OCI-LY3 (cell line): Measurements from ENCODE around the gene SELENOO.

ENCODE experiments used
- EZH2phosphoT487 ChIP-seq: fragments of 200-600 bp; shearing (Covaris generic); IDR thresholded peaks from 2 replicates; pipeline ENCODE4 v1.6.1; 2018; ENCODE audit warnings: antibody characterized with exemption, mixed run types, low read depth
- TF ChIP-seq, protein P1 (sequence below): fragments of 200-600, 300-600 bp; sonication (generic); IDR thresholded peaks from 2 replicates; pipeline ENCODE4 v1.5.1; 2014; ENCODE audit warnings: antibody characterized with exemption, low read length, low read depth

DNA sequence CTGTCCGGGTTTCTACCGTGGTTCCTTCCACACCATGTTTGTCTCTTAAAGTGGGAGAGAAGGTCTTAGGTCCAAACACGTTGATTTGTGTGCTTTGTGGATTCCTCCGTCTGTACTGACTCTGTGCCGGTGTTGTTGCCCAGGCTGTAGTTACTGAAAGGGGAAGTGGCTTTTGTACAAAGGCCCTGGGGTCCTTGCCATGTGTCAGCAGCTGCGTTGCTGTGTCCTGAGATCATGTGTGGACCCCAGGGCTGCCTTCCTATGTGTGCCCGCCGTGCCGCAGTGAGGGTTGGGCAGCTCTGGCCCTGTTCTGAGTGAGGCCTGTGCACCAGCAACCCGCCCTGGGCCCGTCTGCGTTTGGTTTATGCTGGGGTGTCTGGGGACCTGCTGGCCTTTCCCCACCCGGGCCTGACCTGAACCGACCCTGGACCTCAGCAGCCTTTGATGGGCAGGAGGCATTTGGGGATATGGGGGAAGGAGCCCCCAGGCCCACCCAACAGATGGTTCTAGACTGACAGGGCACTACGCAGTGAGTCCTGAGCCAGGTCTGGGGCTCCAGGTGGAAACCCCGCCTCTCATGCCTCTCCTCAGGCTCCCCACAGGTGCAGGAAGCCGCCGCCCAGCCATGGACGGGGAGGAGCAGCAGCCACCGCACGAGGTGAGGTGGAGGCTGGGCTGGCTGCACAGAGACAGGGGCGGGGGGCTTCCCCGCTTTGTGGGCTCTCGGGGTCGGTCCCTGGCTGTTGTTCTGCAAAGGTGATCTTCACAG lies 8.2 kb upstream of the SELENOO start:
- TF ChIP-seq, protein P1, sequence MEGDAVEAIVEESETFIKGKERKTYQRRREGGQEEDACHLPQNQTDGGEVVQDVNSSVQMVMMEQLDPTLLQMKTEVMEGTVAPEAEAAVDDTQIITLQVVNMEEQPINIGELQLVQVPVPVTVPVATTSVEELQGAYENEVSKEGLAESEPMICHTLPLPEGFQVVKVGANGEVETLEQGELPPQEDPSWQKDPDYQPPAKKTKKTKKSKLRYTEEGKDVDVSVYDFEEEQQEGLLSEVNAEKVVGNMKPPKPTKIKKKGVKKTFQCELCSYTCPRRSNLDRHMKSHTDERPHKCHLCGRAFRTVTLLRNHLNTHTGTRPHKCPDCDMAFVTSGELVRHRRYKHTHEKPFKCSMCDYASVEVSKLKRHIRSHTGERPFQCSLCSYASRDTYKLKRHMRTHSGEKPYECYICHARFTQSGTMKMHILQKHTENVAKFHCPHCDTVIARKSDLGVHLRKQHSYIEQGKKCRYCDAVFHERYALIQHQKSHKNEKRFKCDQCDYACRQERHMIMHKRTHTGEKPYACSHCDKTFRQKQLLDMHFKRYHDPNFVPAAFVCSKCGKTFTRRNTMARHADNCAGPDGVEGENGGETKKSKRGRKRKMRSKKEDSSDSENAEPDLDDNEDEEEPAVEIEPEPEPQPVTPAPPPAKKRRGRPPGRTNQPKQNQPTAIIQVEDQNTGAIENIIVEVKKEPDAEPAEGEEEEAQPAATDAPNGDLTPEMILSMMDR, result no peak
- TF ChIP-seq EZH2phosphoT487, result no peak
